ENCODE data around the gene CORIN. TPM values are rescaled to one million over a fixed set of nuclear protein-coding genes. Genes with fewer than 3 reads are reported as not detected.

CORIN gene
- total RNA-seq, 1 donor from 2014 or later: 0.20 TPM

DNA sequence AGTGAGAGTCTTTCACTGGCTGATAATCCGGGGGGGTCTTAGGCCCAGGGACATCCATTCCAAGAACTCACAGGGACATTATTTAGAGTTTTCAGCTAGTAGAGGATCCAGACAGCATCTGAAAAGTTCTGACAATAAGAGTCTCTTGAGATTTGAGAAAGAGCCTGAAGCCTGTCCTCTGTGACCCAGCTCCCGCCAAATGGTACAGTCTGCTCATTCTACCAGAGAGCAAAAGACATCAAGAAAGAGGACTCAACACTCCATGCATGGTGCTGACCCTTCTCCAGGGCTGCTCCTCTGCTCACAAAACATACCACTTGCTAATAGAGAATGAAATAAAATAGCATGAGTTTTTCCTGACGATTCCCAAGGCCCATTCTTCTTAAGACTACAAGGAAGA, 190.8 kb downstream of the CORIN start:
- DNase-seq (ENCODE audit: low spot score) (no peak), ATAC-seq (no peak)

DNA sequence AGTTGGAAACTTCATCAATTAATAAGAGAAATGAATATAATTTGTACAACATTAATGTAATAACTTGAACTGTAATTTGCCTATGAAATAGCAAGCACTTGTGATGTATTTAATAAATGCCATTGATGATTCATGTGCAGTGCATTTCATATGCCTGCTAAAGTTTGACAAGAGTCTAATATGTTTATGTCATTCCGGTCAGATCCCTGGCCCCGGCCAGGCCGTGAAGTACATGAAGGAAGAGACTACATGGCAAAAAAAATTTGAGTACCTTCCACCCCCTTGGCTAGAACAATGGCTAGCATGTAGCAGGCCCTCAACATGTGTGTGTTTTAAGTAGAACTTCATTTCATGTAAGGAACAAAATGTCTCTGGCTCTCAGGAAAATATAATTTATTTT, 191.5 kb downstream of the CORIN start:
- no peak for DNase-seq (ENCODE audit: low spot score)
- ATAC-seq: no peak

DNA sequence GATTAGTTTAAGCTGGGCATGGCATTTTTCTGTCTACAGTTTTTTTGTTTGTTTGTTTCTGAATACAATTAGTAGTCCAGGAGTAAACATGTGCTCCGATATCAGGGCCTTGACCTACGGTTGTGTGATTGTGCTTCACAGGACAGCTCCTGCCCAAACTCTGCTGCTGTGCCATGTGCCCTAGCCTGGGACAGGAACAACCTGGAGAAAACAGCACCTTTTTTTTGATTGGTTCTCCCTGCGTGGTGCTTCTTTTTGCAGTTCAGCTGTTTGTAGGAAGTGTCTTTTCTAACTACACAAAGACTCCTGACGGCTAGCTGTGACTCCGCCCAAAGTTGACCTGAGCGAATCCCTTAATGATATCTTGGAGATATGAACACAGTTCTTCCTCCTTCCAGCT, 194.0 kb downstream of the CORIN start:
- ATAC-seq: no peak

GRCh38 chr4:47642985-47643760, 194.7 kb downstream of the CORIN start:
- DNase-seq (ENCODE audit: low spot score) (no peak), ATAC-seq (no peak)

More for the DNA sequence above, 194.0 kb downstream of the CORIN start:
- no peak for DNase-seq (ENCODE audit: low spot score)

DNA sequence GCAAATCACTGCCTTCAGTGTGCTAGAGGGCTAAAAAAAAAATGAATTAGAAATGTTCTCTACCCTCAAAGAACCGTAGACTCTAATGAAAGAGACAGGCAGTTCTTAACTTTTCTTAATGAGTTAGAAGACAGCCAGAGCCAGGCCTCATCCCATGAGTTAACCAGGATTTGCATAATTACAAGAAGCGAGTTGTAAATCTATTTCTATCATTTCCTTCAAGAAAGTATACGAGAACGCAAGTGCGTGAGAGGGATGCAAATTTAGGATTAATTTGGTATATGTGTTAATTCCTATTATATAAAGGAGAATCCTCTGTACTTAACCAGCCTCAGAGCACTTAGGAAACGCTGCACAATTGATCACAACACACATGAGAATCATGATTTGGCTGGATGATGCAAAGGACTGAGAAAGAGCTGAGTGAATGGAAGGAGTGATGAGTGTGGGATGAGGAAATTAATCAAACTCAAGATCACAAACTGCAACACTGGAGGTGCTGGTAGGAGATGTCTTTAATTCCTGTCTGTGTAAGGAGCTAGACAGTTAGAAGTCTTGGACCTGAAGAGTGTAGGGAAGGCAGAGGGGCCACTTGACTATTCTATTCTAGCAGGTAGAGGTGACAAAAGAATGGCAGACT, 195.6 kb downstream of the CORIN start:
- DNase-seq (ENCODE audit: low spot score) (no peak), ATAC-seq (no peak)

DNA sequence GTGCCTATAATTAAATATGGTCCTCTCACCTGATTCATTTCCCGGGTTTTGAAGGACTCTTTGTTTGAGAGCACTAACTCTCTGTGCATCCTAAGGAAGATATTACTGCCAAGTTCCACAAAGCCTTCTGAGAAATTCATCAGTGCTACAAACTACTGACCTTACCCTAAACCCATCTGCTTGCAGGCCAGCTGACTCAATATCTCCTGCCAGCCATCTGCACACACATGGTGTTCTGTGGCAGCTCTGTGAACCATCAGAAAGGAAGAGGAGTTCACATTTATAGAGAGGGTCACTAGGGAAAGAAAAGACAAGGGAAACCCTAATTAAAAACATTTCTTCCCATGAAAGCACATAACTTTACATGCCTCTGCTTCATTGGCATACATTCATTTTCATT, 196.1 kb downstream of the CORIN start:
- ATAC-seq (no peak), DNase-seq (ENCODE audit: low spot score) (no peak)

DNA sequence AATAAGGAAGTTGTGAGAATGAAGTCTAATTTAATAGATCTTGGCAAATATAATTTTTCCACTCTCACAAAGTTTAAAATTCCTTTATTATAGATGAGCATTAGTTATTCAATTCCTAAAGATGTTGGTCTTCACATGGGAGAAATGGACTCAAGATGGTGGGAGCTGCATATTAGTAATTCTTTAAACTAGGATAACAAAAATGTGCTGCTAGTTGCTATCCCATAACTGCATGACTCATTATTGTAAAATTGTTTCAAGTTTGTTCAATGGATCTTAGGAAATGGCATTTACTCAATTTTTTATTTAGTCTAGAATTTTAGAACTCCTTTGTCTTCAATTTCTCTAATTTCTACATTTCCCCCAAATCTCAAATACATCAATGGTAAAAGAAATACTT, 197.0 kb downstream of the CORIN start:
- ATAC-seq: no peak
- DNase-seq (ENCODE audit: low spot score): no peak

DNA sequence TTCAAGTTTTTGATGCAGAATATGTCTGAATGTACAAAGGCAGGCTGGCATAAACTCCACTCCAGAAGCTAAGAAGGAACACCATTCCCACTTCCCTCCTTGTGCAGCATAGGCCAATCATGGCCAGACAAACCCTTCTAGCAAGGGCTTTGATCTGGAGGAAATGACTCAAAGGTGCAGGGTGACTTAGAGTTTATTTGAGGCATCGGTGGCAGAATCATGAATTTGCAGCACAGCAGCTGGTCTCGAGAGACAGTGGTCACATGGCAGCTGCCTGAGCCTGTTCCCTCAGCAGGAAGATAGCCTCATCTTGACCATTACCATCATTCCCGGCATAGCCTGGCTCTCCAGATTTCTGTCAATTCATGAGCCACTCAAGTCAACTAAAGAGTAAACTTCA, 198.3 kb downstream of the CORIN start:
- DNase-seq (ENCODE audit: low spot score) (no peak), ATAC-seq (no peak)

DNA sequence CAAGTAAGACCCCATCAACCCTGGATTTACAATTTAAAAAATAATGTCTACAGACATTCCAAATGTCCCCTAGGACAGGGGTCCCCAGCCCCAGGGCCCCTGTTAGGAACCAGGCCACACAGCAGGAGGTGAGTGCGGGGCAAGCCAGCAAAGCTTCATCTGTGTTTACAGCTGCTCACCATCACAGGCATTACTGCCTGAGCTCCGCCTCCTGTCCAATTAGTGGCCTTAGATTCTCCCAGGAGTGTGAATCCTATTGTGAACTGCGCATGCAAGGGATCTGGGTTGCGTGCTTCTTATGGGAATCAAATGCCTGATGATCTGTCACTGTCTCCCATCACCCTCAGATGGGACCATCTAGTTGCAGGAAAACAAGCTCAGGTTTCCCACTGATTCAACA, 206.7 kb downstream of the CORIN start:
- ATAC-seq (no peak), DNase-seq (ENCODE audit: low spot score) (no peak)

DNA sequence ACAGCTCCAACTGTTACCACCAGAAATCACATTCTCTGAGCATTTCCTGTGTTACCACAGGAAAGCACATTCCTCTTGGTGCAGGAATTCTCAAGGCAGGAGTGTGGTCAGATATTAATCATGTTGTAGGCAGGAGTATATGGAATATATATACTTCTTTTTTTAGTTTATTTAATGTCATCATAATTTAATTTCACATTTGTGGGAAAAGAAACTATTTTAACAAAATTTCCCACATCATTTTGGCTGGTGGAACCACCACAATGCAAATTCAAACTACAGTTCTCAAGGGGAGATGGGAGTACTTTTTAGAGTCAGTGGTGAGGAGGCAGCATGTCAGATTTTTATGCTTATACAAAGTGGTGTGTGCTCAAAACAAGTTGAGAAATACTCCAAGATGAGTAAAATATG, 213.8 kb downstream of the CORIN start:
- no peak for ATAC-seq
- no peak for DNase-seq (ENCODE audit: low spot score)

GRCh38 chr4:47621181-47621580, 216.7 kb downstream of the CORIN start:
- DNase-seq (ENCODE audit: low spot score) (no peak), ATAC-seq (no peak)

- ATAC-seq (no peak), DNase-seq (ENCODE audit: low spot score) (no peak)
These were observed 218.2 kb downstream of the CORIN start for GRCh38 chr4:47619691-47620090.

DNA sequence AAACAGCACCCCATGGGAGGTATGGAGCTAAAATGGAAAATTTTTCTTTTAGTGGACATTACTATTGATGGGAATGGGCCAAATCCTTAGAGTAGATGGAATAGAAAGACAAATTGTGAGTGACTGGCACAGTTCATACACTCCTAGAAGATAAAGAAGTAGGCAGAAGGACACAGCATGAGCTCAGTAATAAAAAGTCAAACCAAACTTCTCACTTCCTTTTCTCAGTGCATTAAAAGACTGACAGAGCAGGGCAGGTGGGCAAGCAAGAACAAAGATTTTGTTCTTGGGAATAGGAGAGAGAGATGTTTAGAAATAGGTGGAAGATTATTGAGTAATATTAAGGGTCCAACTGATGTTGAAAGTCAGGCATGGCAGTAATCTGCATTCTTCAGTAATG, 220.3 kb downstream of the CORIN start:
- no peak for ATAC-seq

GRCh38 chr4:47615385-47615784, 222.5 kb downstream of the CORIN start:
- DNase-seq (ENCODE audit: low spot score) (no peak), ATAC-seq (no peak)

More for the DNA sequence above, 220.3 kb downstream of the CORIN start:
- no peak for DNase-seq (ENCODE audit: low spot score)

DNA sequence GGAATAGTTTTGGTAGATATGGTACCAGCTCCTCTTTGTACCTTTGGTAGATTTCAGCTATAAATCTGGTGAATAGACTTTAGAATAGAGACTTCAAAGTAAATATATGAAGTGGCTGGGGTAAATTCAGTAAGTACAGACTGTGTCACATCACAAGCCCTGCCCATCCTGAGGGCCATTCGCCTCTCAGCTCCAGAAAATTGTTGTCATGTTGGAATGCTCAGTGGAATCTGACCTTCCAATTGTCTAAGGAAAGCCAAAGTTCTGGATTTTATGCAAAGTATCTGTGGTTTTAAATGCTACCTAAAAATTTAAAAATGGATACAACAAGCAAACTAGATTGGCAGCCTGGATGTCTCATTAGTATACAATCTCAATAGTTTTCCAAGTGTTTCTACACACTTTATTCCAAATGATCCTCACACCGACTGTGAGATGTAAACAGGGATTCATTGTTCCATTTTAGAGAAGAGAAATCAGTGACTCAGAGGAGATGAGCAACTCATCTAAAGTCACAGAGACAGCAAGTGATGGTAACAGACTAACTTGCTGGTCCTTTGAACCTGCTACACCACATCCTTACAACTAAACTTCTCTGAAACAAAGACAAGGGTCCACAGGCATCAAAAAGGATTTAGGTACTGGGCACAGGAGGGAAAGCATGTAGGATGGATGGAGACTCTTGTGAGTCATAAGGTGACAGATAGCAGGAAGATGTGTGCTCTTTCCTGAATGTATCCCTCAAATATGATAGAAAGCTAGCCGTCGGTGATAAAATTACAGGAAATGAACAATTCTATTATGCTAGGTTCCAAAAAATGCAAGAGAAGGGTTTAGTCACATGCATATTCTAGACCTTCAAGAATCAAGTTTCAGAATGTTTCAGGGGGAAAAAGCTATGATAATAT, 225.5 kb downstream of the CORIN start:
- DNase-seq (ENCODE audit: low spot score): no peak
- no peak for ATAC-seq

DNA sequence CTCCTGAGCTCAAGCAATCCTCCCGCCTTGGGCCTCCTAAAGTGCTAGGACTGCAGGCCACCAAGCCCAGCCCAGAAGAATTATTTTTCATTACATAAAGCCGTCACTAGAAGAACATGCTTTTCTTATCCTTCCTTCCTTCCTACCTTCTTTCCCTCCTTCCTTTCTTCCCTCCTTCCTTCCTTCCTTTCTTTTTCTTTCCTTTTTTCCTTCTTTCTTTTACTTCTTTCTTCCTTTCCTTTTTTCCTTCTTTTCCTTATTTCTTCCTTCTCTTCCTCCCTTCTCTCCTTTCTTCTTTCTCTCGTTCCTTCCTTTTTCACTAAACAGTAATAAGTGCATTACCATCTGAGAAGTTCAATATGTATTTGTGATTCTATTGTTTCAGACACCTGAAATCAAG, 231.4 kb downstream of the CORIN start:
- ATAC-seq (no peak), DNase-seq (ENCODE audit: low spot score) (no peak)

GRCh38 chr4:47598896-47599295, 239.0 kb downstream of the CORIN start:
- ATAC-seq: no peak
- DNase-seq (ENCODE audit: low spot score): no peak

DNA sequence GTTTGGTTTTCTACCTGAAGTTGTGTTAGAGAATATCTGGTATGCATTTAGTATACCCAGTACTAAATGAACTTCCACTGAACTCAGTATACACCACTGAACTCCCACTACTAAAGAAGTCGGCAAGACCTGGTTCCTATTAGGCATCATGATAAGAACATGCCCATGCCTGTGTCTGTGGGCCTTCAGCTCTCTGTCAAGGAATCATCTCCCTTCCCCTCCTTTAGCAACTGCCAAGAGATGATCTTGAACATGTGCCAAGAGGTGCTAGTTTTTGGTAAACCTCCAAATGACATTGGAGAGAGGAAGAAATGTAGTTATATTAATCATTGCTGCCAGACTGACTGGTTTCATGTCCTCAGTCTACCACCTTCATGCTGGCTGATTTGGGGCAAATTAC, 239.5 kb downstream of the CORIN start:
- no peak for ATAC-seq

GRCh38 chr4:47597696-47598095, 240.2 kb downstream of the CORIN start:
- no peak for ATAC-seq

More for the DNA sequence above, 239.5 kb downstream of the CORIN start:
- no peak for DNase-seq (ENCODE audit: low spot score)

GRCh38 chr4:47590325-47590724, 247.5 kb downstream of the CORIN start:
- DNase-seq (ENCODE audit: low spot score): no peak
- ATAC-seq: no peak

More at GRCh38 chr4:47597696-47598095, 240.2 kb downstream of the CORIN start:
- no peak for DNase-seq (ENCODE audit: low spot score)

GRCh38 chr4:47579235-47579634, 258.6 kb downstream of the CORIN start:
- no peak for ATAC-seq
- DNase-seq (ENCODE audit: low spot score): no peak
